GM18861 (cell line): Measurements from ENCODE around the gene RNF220.

ENCODE experiments used
- ATAC-seq: cut with Tn5 transposase; IDR thresholded peaks from one replicate; pipeline ENCODE4 v1.9.1; 2021; ENCODE audit not compliant: unreplicated experiment

RNF220 gene

DNA sequence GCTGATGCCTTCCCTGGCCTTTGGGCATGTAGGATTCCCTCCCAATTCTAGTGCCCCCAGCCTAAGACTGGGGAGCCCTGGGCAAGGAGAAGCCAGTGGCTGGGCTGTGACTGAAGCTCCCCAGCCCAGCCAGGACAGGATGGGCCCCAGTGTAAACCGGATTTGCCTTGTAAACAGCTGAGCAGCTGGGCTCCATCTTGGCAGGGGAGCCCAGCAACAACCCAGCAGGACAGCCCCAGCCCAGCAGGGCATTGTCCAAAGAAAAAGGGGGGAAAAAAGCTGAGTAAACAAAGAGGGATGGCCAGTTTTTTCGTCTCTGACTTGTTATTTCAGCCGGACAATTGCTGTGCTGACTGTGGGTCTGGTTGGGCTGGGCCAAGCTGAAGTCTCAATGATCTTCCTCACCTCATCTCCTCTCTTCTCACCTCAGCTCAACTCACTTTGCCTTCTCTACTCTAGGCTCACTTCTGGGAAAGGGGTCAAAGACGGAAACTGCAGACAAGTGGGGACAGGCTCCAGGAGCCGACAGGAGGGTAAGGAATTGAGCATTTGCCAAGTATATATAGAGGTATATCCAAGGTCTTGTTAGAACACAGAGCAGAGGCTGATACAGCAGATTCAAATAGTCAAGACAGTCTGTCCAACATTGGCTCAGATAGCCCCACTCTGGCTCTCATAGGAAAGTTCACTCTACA, 171.5 kb downstream of the RNF220 start:
- no peak for ATAC-seq

DNA sequence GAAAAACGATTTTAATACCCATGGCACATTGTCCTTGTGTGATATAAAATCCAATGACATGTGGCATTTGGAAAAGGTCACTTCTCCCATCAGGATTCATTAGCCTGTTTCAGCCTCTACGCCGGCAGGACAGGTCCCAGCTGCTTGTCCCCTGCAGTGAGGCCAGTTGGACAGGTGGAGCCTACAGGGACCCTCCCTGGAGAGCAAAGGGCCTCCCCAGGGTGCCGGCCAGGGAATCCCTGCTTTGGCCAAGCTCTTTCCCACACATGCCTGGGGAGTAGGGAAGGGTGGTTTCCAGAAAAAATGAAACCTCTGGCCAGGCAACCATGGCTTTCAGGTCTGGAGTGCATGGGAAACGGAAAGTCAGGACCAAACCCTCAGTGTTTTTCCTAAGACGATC, 176.2 kb downstream of the RNF220 start:
- no peak for ATAC-seq

DNA sequence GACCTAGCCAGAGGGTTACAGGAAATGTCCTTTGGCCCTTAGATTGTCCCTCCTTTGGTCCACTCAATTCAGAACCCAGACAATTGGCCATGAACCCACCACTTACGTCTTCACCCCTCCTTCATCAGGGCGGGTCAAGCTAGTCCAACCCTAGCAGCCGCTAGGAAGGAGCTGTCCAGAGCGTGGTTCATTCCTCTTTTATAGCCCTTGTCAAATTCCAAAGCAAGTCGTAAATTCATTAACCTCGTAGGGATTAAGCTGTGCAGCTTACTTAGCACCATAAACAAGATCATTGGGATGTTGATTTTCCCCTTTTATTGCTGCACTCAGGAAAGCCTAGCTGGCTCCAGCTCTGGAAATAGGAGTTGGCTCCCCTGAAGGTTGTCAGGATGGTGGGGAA, 179.1 kb downstream of the RNF220 start:
- ATAC-seq: no peak

DNA sequence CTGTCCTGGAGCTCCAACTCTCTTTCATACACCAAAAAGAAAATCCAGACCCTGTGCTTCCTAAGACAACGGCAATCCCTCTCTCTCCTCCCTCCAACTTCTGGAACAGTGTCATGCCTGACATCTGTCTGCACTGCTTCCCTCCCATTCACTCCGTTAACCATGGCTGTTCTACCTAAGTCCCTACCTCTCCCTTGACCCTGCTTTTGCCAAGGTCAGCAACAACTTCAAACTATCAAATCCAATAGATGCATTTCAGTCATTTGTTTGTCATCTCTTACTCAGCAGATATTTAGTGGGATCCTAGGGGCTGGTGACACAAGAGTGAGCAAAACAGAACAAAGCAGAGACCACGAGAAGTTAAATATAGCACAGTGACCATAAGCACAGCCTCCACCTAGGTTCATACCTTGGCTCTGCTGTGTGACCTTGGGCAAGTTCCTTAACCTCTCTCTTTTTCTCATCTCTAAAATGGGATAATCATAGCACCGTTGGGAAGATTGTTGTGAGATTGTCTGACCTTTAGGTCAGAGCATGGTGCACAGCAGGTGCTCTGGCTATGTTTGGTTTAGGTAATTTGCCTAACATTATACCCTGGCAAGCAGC, 180.4 kb downstream of the RNF220 start:
- ATAC-seq: no peak

DNA sequence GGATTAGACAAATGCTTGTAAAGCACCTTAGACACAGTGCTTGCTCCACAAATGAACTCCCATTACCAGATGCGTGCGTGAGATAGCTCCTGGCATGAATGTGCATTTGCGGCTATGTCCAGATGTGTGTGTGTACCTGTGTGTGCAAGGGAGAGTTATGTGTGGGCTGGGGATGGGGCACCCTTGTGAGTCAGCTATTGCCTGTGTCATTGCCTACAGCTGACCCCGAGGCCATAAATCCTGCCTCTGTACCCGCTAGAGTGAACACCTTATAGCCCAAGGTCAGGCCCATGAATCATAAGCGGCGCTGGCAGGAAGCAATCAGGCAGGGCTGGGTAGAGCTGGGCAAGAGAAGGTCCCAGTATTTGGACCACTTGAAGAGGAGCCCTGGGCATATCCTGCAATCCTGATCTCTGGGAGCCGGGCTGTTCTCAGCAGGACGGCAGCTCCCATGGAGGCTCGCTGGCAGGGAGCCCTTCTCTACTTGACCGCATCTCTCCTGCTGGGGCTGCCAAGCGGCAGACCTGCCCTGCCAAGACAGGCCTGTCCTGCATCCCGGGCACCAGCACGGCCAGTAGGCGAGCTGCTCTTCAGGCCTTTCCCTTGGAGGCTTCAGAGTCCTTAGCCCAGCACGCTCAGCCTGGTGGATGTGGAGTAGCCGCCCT, 182.9 kb downstream of the RNF220 start:
- no peak for ATAC-seq

DNA sequence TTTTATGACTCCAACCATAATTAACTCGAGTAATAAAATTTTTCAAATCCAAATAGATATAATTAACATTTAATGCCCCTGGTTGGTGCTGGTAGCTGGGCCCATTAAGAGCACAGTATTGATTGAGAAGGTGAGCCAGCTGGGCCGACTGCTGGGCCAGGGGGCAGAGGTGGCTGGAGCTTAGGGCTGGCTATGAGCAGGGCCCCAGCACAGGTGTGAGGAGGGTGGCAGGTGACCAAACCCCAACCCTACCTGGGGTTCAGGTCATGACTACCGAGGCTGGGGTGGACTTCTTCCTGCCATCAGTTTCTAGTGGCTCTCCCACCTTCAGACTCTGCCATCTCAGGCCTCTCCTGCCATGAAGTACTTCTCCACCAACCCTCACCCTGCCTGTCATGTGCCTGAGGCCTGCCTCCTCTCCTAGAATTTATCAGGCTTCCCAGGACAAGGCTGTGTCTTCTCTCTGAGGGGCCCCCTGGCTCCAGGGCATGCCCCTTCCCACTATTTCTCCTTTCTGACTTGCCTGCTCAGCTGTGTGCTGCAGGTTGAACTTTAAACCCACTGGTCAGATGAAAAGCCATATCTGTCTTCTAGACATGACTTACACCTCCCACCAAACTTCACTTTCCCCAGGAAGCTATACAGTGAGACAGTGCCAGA, 183.6 kb downstream of the RNF220 start:
- no peak for ATAC-seq

DNA sequence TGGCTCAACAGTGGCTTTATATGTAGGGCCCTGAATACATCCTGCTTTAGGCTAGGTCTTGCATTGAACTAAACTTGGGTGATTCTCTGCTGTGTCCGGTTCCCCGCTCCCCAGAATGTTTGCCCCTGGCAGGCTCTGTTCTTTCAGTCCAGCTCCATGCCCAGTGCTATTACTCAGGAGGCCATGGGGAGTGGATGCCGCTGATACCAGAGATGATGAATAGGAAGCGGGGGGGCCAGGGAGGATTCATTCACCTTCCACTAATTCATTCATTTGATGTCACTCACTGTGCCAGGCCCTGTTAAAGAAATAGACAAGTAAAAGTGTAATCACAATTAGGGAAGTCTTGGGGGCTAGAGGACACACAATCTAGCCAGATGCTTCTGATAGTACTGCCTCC, 185.4 kb downstream of the RNF220 start:
- ATAC-seq: no peak

DNA sequence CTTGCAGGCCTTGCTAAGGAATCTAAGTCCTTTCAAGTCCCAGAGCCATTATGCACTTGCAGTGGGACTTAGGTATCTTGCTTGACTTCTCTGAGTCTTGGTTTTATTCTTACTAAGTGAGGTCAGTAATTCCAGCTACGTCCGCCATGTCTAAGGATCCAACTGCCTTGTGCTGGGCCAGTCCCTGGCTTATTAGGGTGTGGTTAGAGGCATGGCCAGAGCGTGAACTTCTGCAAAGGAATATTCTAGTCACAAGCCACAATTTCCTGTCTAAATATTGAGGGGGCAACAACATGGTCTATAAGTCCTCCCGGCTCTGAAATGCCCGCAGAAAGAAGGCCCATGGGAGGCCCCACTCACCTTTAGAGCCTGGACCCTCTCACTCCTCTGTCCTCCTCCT, 186.3 kb downstream of the RNF220 start:
- no peak for ATAC-seq

DNA sequence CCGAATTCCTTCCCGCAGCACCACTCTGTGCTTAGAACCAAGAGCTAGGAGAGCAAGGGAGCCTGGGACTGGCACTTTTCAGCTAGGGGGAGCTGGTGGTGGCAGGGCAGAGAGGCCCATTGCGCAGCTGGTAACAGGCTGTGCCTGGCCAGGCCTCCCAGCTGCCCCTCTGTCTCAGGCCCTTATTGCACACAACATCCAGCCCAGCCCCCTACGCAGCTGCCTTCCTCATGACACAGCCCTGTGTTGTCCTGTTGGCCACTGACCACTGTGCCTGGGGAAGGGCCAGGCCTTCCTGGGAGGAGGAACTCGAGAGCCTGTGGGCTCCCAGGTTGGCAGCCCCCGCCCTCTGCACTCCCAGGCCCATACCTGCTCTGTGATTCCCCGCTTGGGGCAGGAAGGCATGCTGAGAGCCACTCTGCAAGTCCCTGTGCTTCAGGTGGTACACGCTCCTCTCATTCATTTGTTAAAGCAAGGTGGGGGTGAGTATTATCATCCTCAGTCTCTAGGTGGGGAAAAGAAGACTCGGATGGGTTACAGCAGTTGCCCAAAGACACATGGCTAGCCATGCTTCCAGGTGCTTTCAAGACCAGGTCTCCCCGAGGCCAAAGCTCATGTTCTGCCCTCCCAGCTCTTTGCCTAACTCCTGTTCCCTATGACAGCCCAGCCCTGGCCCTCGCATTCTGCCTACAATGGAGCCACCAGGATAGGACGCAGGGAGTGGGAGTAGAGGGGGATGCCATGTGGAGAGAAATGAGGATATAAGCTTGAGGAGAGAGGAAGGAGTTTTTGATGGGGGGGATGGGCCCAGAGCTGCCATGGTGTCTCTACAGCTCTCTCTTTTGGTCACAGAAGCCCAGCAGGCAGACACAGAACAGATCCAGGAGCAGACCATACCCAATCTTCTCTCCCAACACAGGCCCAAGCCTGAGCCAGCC, 187.4 kb downstream of the RNF220 start:
- ATAC-seq: no peak

DNA sequence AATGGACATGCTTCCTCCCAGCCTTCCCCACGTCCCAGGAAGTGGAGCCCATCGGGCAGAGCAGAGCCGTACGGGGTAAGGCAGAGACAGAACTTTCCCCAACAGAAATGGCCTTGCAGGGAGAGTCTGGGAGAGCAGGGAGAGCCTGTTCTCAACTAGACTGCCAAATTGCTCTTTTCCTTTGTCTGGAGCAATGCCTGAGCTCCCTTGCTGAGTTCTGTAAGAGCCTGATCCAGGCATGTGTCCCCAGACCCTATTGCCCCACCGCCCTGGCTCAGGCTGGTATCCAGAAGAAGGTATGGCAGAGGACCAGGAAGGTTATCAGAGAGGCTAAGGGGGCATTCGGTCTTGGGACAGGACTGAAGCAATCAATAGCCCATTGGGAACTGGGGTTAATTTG, 189.3 kb downstream of the RNF220 start:
- ATAC-seq: no peak

DNA sequence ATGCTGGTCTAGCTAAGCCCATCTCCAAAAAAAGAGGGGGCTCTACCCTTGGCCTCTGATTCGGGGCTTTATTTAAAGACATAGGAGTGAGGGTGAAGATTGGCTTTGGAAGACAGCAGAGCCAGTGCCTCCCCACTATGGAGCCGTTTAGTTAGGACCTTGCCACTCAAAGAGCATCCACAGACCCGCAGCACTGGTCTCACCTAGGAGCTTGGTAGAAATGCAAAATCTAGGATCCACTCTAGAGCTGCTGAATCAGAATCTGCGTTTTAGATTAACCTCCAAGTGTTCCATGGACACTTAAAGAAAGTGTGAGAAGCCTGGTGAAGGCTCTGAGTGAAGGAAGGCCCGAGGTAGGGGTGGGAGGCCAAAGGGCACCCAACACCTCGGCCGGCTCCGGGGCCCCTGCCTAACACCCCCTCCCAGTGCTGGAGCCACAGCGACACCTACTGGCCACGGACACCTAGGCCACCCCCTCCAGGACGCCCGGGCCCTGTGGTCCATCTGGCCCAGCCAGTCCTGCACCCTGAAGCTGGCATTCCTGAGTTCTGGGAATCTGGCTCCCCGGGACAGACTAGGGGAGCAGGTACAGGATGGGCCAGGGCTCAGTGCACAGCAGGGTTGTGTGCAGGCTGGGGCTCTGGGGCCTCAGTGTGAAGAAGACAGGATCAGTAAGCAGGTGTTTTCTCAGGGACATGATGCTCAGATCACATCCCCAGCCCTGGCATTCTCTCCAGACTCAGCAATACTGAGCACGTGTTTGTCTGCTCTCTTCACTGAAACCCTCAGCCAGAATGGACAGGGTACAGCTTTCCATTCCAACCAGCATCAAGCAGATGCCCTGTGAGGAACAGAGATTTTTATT, 190.0 kb downstream of the RNF220 start:
- no peak for ATAC-seq

DNA sequence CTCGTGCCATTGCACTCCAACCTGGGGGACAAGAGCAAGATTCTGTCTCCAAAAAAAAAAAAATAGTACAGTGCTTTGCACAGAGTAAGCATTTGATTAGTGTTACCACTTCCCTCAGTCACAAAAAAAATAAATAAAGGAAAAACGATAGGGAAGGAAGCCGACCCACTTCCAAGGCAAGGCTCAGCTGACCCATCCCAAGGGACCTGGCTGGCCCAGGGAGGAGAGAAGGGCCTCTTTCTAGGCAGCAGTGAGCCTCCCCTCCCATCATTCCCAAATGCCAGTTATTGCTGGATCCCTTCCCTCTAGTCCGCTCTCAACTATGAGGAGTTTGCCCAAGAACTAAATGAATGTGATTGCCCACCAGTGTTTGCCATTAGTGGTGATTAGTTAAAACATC, 191.5 kb downstream of the RNF220 start:
- ATAC-seq: no peak

DNA sequence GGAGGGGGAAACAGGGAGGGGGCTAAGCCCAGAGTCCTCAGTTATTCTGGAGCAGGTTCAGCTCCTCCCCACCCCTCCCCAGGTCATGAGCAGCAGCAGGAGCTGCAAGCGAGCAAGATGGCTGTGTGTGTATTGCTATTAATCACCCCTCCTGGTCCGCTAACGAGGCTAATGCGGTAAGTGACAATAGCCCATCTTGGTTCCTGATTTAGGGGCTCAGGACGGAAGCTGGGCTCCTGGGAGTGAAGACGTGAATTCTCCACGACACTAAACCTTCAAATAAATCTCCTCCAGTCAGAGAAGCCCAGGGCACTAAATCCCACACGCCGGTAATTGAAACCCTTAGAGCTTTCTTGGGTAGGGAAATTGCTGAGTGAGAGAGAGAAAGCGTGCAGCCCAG, 193.1 kb downstream of the RNF220 start:
- no peak for ATAC-seq

DNA sequence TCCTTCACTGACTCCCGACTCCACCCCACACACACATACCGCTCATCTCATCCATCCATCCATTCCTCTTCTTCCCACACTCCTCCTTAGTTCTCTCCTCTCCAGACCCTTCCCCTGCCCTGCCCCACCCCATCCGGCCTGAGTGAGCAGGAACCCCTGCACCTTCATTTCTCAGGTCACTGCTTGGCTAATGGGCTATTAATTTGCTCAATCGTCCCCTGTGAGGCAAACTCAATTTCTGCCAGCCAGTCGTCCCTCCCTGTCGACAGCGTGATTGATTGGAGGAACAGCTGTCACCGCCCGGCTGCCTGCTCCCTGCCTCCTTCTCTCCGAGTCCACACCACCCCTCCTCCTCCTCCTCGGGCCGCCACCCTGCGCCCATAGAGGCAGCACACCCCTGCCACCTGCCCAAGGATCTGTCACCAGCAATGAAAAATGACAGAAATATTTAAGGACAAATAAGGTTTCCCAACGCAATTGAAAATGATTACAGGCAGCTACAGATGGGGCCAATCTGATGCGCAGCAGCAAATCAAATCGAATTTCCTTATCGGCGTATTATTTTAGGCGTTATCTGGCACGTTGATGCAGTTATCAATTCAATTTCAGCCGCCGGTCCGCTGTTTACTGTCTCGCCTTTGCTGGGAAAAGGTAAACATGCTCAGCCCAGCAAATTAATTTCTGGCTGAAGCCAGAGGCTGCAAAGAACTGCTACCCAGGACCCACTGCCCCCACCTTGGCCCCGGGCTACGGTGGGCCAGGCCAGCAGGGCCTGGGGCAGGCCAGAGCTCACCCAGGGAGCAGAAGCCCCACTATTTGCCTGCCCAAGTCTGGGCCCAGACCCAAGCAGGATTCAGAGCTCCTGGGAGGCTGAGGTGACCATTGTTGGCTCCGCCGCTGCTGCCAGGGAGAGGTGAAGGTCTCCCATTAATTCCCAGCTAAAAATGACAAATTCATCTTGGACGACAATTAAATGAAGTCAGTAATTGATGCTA, 197.9 kb downstream of the RNF220 start:
- no peak for ATAC-seq

DNA sequence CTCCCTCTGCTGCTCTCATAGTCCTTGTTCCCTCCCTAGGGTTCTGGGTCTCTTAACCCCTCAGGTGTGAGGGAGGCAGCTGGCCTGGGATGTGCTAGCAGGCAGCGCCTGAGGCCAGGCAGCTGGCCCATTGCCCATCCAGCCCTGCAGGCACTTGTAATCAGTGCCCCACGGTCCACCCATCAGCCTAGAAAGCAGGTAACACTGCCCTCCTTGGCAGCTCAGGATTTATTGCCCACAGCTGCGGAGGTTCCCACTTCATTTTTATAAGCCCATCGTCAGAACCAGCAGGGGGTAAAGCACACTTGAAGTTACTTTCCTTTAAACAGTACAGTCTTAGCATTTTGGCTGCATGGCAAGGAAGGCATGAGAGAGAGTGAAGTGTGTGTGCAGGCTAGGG, 198.7 kb downstream of the RNF220 start:
- no peak for ATAC-seq

DNA sequence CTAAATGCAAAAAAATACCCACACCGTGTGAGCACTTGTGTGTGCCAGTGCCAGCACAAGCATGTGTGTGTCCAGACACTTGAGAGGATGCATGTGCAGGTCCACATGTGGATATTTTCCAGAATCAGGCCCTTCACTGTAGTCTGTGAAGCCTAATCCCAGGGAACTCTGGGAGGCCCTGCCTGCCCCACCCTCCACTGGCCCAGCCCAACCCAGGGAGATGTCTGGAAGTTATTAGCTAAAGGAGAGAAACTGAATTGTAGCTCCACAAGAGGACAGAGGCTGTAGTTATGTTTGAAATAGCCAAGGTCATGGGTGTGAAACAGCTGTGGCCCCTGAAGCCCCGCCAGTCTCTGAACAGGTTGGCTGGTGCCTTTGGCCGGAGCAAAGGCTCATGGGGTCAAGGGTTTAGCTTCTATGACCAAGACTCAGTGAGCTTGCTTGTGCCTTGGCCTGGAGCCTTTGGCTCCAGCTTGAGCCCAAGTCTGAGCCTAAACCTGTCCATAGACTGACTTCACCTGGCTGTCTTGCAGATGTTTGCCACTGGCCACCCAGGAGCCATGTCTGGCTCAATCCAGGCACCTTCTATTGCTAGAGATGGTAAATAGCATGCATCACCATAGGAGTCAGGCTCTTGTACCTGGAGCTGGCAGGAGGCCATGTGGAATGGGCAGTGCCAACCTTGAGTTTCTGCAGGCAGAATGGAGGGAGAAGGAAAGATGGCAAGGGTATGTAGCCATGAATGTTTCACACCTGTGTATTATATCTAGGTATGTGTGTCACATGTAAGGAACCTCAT, 199.3 kb downstream of the RNF220 start:
- no peak for ATAC-seq

DNA sequence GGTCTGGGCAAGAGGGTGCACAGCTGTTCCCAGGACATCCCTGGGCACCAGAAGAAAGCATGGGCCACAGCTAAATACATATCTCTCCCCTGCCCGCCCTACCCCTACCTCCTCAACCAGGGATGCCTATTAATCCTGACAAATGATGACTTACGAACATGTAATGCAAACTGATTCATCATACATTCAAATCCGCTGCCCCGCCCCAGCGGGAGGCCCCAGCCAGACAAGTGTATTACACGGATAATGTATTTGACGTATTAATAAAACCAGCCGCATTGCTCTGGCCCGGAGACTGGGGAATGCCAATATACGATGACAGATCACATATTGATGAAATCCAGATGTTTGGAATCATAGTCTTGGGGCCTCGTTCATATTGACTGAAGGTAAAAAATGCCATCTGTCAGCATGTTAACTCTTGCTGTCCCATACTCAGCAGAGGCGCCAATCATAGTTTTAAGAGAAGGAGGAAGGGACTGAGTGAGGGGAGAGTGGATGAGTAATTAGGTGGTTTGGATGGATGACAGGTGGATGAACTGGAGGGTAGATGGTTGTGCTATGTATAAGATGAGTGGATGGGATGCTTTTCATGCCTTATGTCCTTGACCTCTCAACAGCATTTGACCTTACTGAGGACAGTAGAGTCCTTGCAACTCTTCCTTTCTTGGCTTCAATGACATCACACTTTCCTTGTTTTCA, 201.0 kb downstream of the RNF220 start:
- no peak for ATAC-seq
